Stimulated activated naive CD8-positive, alpha-beta T cell treated with anti-CD3 and anti-CD28 coated beads, Interleukin-15, Interleukin-2, amounts not matched to agents 100 U/mL and 50 U/mL, for 24 hours (primary cell): ENCODE measurements around the gene PPT2.
"Not testable (repeated sequence)": the region's sequence is repeated elsewhere in the genome, so short reads cannot be mapped to it uniquely, and the experiment has no call there.

ENCODE experiments used
- ATAC-seq: fragments of 150-1000 bp; cut with Tn5 transposase; one replicate; pipeline ENCODE4 v1.10.0; 2021
- DNase-seq: peaks from one replicate; pipeline ENCODE4 v3.0.0; 2021

Gene PPT2

GRCh38 chr6:32189069-32189741 is 35.3 kb downstream of the PPT2 start:
- DNase-seq: no peak
- no peak for ATAC-seq

GRCh38 chr6:32189742-32190053 is 35.8 kb downstream of the PPT2 start:
- no peak for ATAC-seq
- DNase-seq: no peak

GRCh38 chr6:32190054-32190851 is 36.3 kb downstream of the PPT2 start, which contains the start of gene PBX2:
Gene PBX2 (minus strand): TSS chr6:32190202. CDS start chr6:32189915, 287 bp downstream.
- ATAC-seq: peak; percentile 66
- peak; percentile 86 for DNase-seq

- DNase-seq (no peak), ATAC-seq (no peak)
Observed at GRCh38 chr6:32190911-32191677, 37.2 kb downstream of the PPT2 start.

DNA sequence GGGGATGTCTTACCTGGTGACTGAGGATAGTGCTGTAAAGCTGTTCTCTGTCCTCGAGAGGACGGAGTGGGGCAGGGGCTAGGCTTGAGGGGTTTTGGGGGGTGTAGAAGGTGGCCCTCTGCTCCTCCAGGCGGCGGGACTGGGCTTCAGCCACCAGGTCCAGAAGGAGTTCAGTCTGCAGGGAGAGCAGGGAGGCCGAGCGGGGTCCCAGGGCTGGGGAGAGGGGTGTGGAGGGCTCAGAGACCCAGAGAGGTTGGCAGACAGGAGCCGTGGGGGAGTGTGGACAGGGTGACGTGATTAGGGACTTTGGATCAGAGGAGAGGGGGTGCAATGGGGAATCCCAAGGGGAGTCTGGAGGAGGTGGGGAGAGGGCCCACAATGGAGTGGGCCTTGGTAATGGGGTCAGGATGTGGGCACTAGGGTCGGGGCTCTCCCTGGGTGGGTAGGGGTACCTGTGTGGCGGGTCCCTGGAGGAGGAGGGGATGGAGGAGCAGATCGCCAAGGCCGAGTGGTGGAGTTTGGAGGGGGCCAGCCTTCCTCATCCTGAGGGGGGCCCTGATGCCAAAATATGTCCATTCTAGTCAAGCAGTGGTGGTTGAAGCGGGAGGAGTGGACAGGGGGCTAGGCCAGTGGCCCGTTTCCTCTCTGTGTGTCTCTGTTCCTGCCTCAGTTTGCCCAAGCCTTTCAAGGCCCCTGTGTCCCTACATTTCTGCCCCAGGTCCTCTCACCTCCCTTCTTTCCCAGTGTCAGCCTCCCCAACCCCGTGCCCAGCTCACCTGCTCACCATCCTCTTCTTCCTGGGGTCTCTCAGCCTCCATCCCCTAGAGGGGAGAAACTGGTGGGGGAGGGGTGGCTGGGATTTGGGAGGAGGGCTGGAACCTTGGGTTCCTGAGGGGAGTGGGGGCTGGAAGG is 38.0 kb downstream of the PPT2 start:
- ATAC-seq (no peak), DNase-seq (no peak)

- peak; percentile 65 for DNase-seq
- no peak for ATAC-seq
Observed at GRCh38 chr6:32192608-32193039, 38.7 kb downstream of the PPT2 start, which contains the start of gene GPSM3. Gene GPSM3 (minus strand): TSS chr6:32192643. CDS start chr6:32192513, 130 bp downstream.

DNA sequence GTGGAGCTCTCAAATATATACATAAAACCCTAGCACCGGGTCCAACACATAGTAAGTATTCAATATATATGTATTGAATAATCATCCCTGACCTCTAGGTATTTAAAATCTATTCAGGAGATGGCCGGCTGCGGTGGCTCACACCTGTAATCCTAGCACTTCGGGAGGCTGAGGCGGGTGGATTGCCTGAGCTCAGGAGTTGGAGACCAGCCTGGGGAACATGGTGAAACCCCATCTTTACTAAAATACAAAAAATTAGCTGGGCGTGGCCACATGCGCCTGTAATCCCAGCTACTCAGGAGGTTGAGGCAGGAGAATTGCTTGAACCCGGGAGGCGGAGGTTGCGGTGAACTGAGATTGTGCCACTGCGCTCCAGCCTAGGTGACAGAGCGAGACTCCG is 39.2 kb downstream of the PPT2 start:
- ATAC-seq, DNase-seq: not testable (repeated sequence)

DNA sequence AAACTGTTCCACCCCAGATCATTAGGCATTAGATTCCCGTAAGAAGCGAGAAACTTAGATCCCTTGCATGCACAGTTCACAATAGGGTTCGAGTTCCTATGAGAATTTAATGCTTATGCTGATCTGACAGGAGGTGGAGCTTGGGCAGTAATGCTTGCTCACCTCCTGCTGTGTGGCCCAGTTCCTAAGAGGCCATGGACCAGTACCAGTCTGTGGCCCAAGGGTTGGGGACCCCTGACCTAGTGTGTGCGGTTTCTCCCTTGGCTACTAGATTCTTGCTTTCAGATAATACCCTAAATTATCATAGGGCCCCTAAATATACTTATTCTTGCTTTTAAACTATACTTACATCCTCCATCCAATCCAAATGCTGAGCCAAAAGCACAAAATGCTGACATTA is 40.4 kb downstream of the PPT2 start:
- DNase-seq (no peak), ATAC-seq (no peak)

DNA sequence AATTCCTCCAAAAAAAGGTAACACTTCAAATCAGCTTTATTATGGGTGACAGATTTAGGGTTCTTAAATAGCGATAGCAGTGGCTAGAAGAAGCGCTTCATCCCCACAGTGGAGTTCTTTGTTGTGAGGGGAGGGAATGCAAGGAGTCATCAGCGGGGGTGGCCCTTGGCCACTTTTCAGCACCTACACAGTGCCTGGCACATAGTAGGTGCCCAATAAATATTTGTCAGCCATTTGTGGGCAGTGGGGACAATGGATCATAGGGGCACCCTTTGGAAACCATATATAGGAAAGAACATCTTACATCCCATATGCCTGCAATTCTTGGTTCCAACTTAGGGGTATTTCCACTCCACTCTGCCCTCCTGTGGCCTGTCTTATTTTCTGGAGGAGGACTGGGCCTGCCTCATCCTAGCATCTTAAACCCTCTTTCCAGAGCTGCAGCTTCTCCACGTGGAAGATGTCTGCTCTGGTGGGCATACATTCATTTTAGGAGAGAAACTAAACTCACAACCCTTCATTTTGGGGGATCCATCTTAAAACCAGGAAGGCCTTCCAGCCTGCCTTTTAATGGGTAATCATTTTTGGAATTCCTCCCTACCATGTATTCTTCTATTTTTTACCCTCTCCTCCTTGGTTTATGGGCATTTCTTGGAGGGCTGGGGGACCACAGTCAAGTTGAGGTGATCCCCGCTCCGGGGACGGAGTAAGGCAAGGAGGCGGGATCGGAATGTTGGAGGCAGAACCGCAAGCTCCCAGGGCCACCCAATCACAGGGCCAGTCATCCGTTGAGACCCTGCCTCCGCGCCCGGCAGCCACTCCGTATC is 41.1 kb downstream of the PPT2 start:
- peak; percentile 48 for DNase-seq
- ATAC-seq: no peak

DNA sequence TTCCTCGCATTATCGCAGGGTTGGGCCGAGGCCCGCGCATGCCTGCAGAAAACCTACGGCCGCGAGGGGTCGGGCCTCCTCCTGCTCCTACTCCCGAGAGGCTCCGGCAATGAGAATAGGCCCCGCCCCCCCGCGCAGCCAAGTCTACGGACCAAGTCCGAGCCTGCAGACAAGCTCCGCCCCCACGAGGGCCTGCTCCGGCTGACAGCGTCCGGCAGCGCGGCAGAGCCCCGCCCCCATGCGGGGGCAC is 41.6 kb downstream of the PPT2 start:
- peak; percentile 100 for DNase-seq
- ATAC-seq: peak; percentile 90

- peak; percentile 92 for ATAC-seq
- DNase-seq: peak; percentile 86
Observed at GRCh38 chr6:32195902-32196681, 42.2 kb downstream of the PPT2 start.

- no peak for ATAC-seq
- no peak for DNase-seq
Observed at GRCh38 chr6:32196682-32197616, 43.0 kb downstream of the PPT2 start.

DNA sequence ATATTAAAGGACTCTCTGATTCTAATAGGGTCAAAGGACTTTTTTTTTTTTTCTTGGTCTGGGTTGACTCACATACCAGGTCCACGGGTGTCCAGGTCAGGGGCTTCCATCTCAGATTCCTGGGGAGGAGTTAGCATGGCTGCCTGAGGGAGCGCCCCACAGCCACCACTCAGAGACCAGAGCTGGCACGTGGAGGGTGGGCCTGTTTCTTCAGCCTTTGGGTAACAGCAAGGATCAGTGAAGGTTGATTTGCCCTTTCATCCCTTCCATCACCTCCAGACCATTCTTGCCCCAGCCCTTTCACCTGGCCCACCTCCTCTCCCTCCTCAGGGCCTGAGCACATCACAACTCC is 44.4 kb downstream of the PPT2 start:
- ATAC-seq (no peak), DNase-seq (no peak)

GRCh38 chr6:32198866-32199265 is 44.9 kb downstream of the PPT2 start:
- no peak for ATAC-seq
- DNase-seq: no peak

DNA sequence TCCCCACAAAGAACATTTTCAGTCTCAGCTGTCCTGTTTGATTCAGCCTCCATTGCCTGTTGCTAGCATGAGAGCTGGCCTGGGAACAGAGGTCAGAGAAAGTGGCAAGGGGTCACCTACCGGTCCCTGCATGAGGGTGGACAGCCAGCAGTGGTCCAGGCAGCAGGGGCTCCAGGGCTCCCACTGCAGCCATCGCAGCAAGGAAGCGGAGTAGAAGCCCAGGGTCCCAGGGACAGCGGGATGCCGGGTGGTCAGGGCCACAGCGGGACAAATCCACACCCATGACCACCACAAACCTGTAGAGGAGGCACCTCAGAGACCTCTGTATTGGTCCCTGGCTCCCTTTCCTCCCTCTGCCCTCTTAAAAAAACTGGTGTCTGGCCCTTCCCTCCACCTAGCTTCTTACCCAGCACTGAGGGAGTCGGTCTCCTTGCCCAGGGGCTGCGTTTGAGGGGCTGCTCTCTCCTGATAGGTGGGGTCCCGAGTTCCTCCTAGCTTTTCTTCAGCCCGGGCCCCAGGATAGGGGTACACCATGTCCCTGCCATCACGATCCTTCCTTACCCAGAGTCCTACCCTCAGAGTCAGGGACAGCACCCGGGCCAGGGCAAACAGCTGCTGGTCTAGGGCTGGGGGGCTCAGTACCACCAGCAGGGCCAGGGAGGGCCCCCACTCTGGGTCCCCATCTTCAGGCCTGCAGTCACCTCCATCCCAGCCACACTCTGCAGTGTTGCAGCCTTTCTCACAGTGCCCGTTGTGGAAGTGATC is 47.0 kb downstream of the PPT2 start:
- DNase-seq (no peak), ATAC-seq (no peak)

GRCh38 chr6:32202186-32202585 is 48.2 kb downstream of the PPT2 start:
- ATAC-seq: no peak
- DNase-seq: no peak

- no peak for ATAC-seq
Observed at GRCh38 chr6:32203426-32204267, 49.7 kb downstream of the PPT2 start.

More at GRCh38 chr6:32203426-32204267, 49.7 kb downstream of the PPT2 start:
- DNase-seq: no peak
